Measurements from ENCODE around the gene TNF. TPM values are rescaled to one million over a fixed set of nuclear protein-coding genes. Genes with fewer than 3 reads are reported as not detected.
"Not testable (repeated sequence)": the region's sequence is repeated elsewhere in the genome, so short reads cannot be mapped to it uniquely, and the experiment has no call there.

Gene TNF
- total and polyA plus RNA-seq, 4 experiments from 2014 or later, result 3.9 to 28.2 (median 17.5) TPM

- Mint-ChIP-seq H3K9me3 (no peaks in the 10 kb centered on the region), H3K27me3 (no peaks in the 10 kb centered on the region), H3K36me3 (peaks cover 0 to 9% of the 10 kb centered on the region in 2 donors), H3K4me1 (peaks cover 19 to 41% (median 32%) of the 10 kb centered on the region in 4 donors), H3K27ac (peak overlapping the region; percentile 93 to 99 (median 97)), H3K4me3 (peak overlapping the region; percentile 85 to 93 (median 88))
- H3K9me3 ChIP-seq (ENCODE audit: control insufficient read depth in 1 of 2, low read length in 2 of 2), result no peaks in the 10 kb centered on the region
- peaks cover 38% of the 10 kb centered on the region for H3K4me1 ChIP-seq (ENCODE audit: insufficient read depth, low read length)
- CTCF ChIA-PET (ENCODE audit: partially characterized antibody), result interaction anchor here (0.6 to 35.1 kb wide), 10 partner anchors 11 to 288 kb away, joined by 3 to 1152 read pairs (median 4); partner anchors contain the start of genes LST1, LTB, NCR3 and TNF
- no peaks in the 10 kb centered on the region for H3K27me3 ChIP-seq (ENCODE audit: insufficient read depth, low read length)
- intact Hi-C loops (cut with micrococcal nuclease), result loop anchor here (1.0 to 5.0 kb wide), 8 partner anchors 32 to 409 kb away; partner anchors contain the start of genes ABHD16A, BAG6, GPANK1 and NELFE
- peak overlapping the region; percentile 85 for H3K27ac ChIP-seq (ENCODE audit: low read depth, low read length)
- POLR2A ChIA-PET (ENCODE audit: partially characterized antibody), result interaction anchor here (0.7 to 52.5 kb wide), 11 partner anchors 8 to 117 kb away, joined by 3 to 3597 read pairs (median 3); partner anchors contain the start of genes GPANK1, LST1, LTA and LTB
- H3K4me3 ChIP-seq (ENCODE audit: low read length in 2 of 2), result peak overlapping the region; percentile 55 to 79
- no peak for DNase-seq
- H3K36me3 ChIP-seq (ENCODE audit: insufficient read depth, low read length), result peaks cover 4% of the 10 kb centered on the region
These were observed 27.4 kb upstream of the TNF start for GRCh38 chr6:31547727-31548543.

- ChIA-PET CTCF (ENCODE audit: partially characterized antibody) (interaction anchor here (0.8 to 35.1 kb wide), 9 partner anchors 9 to 282 kb away, joined by 3 to 1152 read pairs (median 7); partner anchors contain the start of genes LST1, LTB, NCR3 and TNF), POLR2A (ENCODE audit: partially characterized antibody) (interaction anchor here (0.8 to 52.5 kb wide), 6 partner anchors 9 to 117 kb away, joined by 3 to 3597 read pairs (median 5); partner anchors contain the start of genes GPANK1, LST1, LTA and LTB)
- Histone ChIP-seq H3K36me3 (ENCODE audit: insufficient read depth, low read length) (peaks cover 4% of the 10 kb centered on the region), H3K27ac (ENCODE audit: low read depth, low read length) (peak overlapping the region; percentile 85), H3K4me3 (ENCODE audit: low read length in 2 of 2) (no peak overlapping the region), H3K27me3 (ENCODE audit: insufficient read depth, low read length) (no peaks in the 10 kb centered on the region), H3K9me3 (ENCODE audit: control insufficient read depth in 1 of 2, low read length in 2 of 2) (no peaks in the 10 kb centered on the region), H3K4me1 (ENCODE audit: insufficient read depth, low read length) (peaks cover 35% of the 10 kb centered on the region)
- Mint-ChIP-seq H3K27me3 (no peaks in the 10 kb centered on the region), H3K4me3 (peak overlapping the region in 1 of 8 donors; percentile 22), H3K36me3 (peaks cover 0 to 9% of the 10 kb centered on the region in 2 donors), H3K4me1 (peaks cover 20 to 37% (median 28%) of the 10 kb centered on the region in 4 donors), H3K27ac (peak overlapping the region; percentile 70 to 99 (median 93)), H3K9me3 (no peaks in the 10 kb centered on the region)
- intact Hi-C loops (cut with micrococcal nuclease), result loop anchor here (5.0 kb wide), 1 partner anchor 409 kb away; the partner anchor contains the start of genes NELFE and SKIC2
- no peak for DNase-seq
These were observed 26.9 kb upstream of the TNF start for GRCh38 chr6:31548544-31548873.

- peaks cover 21 to 48% (median 33%) of the 10 kb centered on the region in 4 donors for H3K4me1 Mint-ChIP-seq
- peak overlapping the region in 4 of 8 donors; percentile 16 to 46 (median 32) for H3K4me3 Mint-ChIP-seq
- peak; percentile 68 to 72 (median 69) for DNase-seq
- intact Hi-C loops (cut with micrococcal nuclease), result loop anchor here (1.0 kb wide), 2 partner anchors 30 to 47 kb away; no protein-coding TSS in a partner anchor
- not testable (repeated sequence) for H3K27ac ChIP-seq (ENCODE audit: low read depth, low read length); H3K4me3 ChIP-seq (ENCODE audit: low read length in 2 of 2); H3K9me3 Mint-ChIP-seq; H3K36me3 ChIP-seq (ENCODE audit: insufficient read depth, low read length); H3K27me3 ChIP-seq (ENCODE audit: insufficient read depth, low read length); H3K27me3 Mint-ChIP-seq; H3K9me3 ChIP-seq (ENCODE audit: control insufficient read depth in 1 of 2, low read length in 2 of 2); H3K36me3 Mint-ChIP-seq
- H3K27ac Mint-ChIP-seq, result peak overlapping the region in 6 of 7 donors; percentile 79 to 92 (median 83)
- ChIA-PET CTCF (ENCODE audit: partially characterized antibody) (interaction anchor here (0.5 to 35.1 kb wide), 24 partner anchors 9 to 311 kb away, joined by 3 to 1152 read pairs (median 6); partner anchors contain the start of genes APOM, DDX39B, HSPA1B and LST1), POLR2A (ENCODE audit: partially characterized antibody) (interaction anchor here (1.1 to 52.5 kb wide), 6 partner anchors 8 to 101 kb away, joined by 4 to 3597 read pairs (median 15); partner anchors contain the start of genes BAG6, DDX39B, LST1 and LTA)
- peaks cover 38% of the 10 kb centered on the region for H3K4me1 ChIP-seq (ENCODE audit: insufficient read depth, low read length)
These were observed 24.0 kb upstream of the TNF start for GRCh38 chr6:31551371-31551770.

- Histone ChIP-seq H3K36me3 (ENCODE audit: insufficient read depth, low read length) (no peaks in the 10 kb centered on the region), H3K4me3 (ENCODE audit: low read length in 2 of 2) (no peak overlapping the region), H3K9me3 (ENCODE audit: control insufficient read depth in 1 of 2, low read length in 2 of 2) (no peaks in the 10 kb centered on the region), H3K27me3 (ENCODE audit: insufficient read depth, low read length) (no peaks in the 10 kb centered on the region), H3K4me1 (ENCODE audit: insufficient read depth, low read length) (peaks cover 55% of the 10 kb centered on the region), H3K27ac (ENCODE audit: low read depth, low read length) (no peak overlapping the region)
- Mint-ChIP-seq H3K4me1 (peaks cover 37 to 62% (median 51%) of the 10 kb centered on the region in 4 donors), H3K9me3 (no peaks in the 10 kb centered on the region), H3K27ac (peak overlapping the region; percentile 28 to 94 (median 66)), H3K36me3 (peaks cover 4 to 16% of the 10 kb centered on the region in 2 donors), H3K27me3 (no peaks in the 10 kb centered on the region), H3K4me3 (peak overlapping the region in 6 of 8 donors; percentile 9 to 30 (median 17))
- intact Hi-C loops (cut with micrococcal nuclease), result no loop called here
- DNase-seq, result no peak
- POLR2A ChIA-PET (ENCODE audit: partially characterized antibody), result interaction anchor here (0.9 to 52.5 kb wide), 2 partner anchors 9 to 26 kb away, joined by 3 to 3597 read pairs; partner anchors contain the start of genes LST1, LTA, LTB and NCR3
- CTCF ChIA-PET (ENCODE audit: partially characterized antibody), result interaction anchor here (1.1 to 35.1 kb wide), 4 partner anchors 10 to 42 kb away, joined by 3 to 1152 read pairs (median 299); partner anchors contain the start of genes ATP6V1G2, LST1, LTB and NCR3
These were observed 19.1 kb upstream of the TNF start for GRCh38 chr6:31556307-31556706.

- Mint-ChIP-seq H3K36me3 (peaks cover 10 to 19% of the 10 kb centered on the region in 2 donors), H3K9me3 (no peaks in the 10 kb centered on the region), H3K27me3 (no peaks in the 10 kb centered on the region), H3K4me1 (peaks cover 42 to 66% (median 56%) of the 10 kb centered on the region in 4 donors), H3K4me3 (peak overlapping the region in 4 of 8 donors; percentile 6 to 66 (median 36)), H3K27ac (peak overlapping the region; percentile 22 to 94 (median 70))
- peaks cover 68% of the 10 kb centered on the region for H3K4me1 ChIP-seq (ENCODE audit: insufficient read depth, low read length)
- H3K9me3 ChIP-seq (ENCODE audit: control insufficient read depth in 1 of 2, low read length in 2 of 2), result no peaks in the 10 kb centered on the region
- DNase-seq, result no peak
- POLR2A ChIA-PET (ENCODE audit: partially characterized antibody), result interaction anchor here (0.6 to 52.5 kb wide), 8 partner anchors 9 to 628 kb away, joined by 3 to 3597 read pairs (median 6); partner anchors contain the start of genes BAG6, DDX39B, LST1 and LTA
- intact Hi-C loops (cut with micrococcal nuclease), result no loop called here
- H3K4me3 ChIP-seq (ENCODE audit: low read length in 2 of 2), result no peak overlapping the region
- CTCF ChIA-PET (ENCODE audit: partially characterized antibody), result interaction anchor here (1.7 to 35.1 kb wide), 3 partner anchors 10 to 41 kb away, joined by 4 to 1152 read pairs (median 595); partner anchors contain the start of genes LST1, LTB, NCR3 and TNF
- H3K27me3 ChIP-seq (ENCODE audit: insufficient read depth, low read length), result no peaks in the 10 kb centered on the region
- H3K36me3 ChIP-seq (ENCODE audit: insufficient read depth, low read length), result no peaks in the 10 kb centered on the region
- peak overlapping the region; percentile 58 for H3K27ac ChIP-seq (ENCODE audit: low read depth, low read length)
These were observed 17.7 kb upstream of the TNF start for GRCh38 chr6:31557443-31558317.

GRCh38 chr6:31558318-31558625, 17.1 kb upstream of the TNF start:
- Mint-ChIP-seq H3K36me3 (peaks cover 14 to 19% of the 10 kb centered on the region in 2 donors), H3K27ac (peak overlapping the region in 6 of 7 donors; percentile 91 to 98 (median 95)), H3K9me3 (no peaks in the 10 kb centered on the region), H3K4me1 (peaks cover 46 to 71% (median 60%) of the 10 kb centered on the region in 4 donors), H3K27me3 (no peaks in the 10 kb centered on the region), H3K4me3 (peak overlapping the region; percentile 76 to 90 (median 84))
- peak overlapping the region; percentile 1 to 53 for H3K4me3 ChIP-seq (ENCODE audit: low read length in 2 of 2)
- H3K9me3 ChIP-seq (ENCODE audit: control insufficient read depth in 1 of 2, low read length in 2 of 2), result no peaks in the 10 kb centered on the region
- CTCF ChIA-PET (ENCODE audit: partially characterized antibody), result interaction anchor here (1.5 to 35.1 kb wide), 5 partner anchors 10 to 40 kb away, joined by 4 to 1152 read pairs (median 10); partner anchors contain the start of genes LST1, LTB, NCR3 and NFKBIL1
- H3K27me3 ChIP-seq (ENCODE audit: insufficient read depth, low read length), result no peaks in the 10 kb centered on the region
- no peak for DNase-seq
- POLR2A ChIA-PET (ENCODE audit: partially characterized antibody), result interaction anchor here (0.8 to 52.5 kb wide), 9 partner anchors 8 to 94 kb away, joined by 3 to 3597 read pairs (median 4); partner anchors contain the start of genes BAG6, DDX39B, LST1 and LTA
- peaks cover 73% of the 10 kb centered on the region for H3K4me1 ChIP-seq (ENCODE audit: insufficient read depth, low read length)
- intact Hi-C loops (cut with micrococcal nuclease), result no loop called here
- peak overlapping the region; percentile 58 for H3K27ac ChIP-seq (ENCODE audit: low read depth, low read length)
- H3K36me3 ChIP-seq (ENCODE audit: insufficient read depth, low read length), result no peaks in the 10 kb centered on the region

Data from CD4-positive, alpha-beta memory T cell (primary cell).